Erythroblast (primary cell): ENCODE measurements around the gene MEGF11.
A peak's percentile ranks its signal among the peaks of the same experiment; 100 is the strongest.
"Not testable (repeated sequence)": the region's sequence is repeated elsewhere in the genome, so short reads cannot be mapped to it uniquely, and the experiment has no call there.

Experiments used
- DNase-seq, 2 experiments: peaks; one replicate each; lab custom pipeline; 2025; lab: John Stamatoyannopoulos, UW
- GATA1 ChIP-seq: IDR thresholded peaks from 2 replicates; pipeline ENCODE4 v1.6.1; 2011; ENCODE audit warnings: low read depth, mild to moderate bottlenecking, control low read depth, low read length, moderate library complexity
- POLR2A ChIP-seq: IDR thresholded peaks from 2 replicates; pipeline ENCODE4 v1.6.1; 2011; ENCODE audit warnings: mild to moderate bottlenecking, low read length

MEGF11 gene

DNA sequence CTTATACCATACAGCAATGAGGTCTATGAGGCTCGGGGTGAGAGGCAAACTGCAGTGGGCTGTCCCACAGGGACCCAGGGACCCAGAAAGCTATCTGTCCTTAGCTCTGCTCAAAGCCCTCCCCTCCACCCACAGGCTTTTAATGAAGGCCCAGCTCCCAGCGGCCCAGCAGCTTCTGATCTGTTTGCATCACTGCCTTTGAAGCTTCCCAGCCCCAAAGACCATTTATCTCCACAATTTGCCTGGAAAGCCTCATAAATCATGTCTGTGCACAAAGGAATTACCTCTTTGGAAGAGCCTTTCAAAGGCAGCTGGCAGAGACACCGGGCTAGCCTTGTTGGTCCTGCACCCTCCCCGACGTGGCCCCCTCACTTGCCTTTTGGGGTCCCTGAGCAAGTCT lies 260.3 kb downstream of the MEGF11 start:
- DNase-seq, result no peak
- no peak for TF ChIP-seq GATA1
- no peak for TF ChIP-seq POLR2A

DNA sequence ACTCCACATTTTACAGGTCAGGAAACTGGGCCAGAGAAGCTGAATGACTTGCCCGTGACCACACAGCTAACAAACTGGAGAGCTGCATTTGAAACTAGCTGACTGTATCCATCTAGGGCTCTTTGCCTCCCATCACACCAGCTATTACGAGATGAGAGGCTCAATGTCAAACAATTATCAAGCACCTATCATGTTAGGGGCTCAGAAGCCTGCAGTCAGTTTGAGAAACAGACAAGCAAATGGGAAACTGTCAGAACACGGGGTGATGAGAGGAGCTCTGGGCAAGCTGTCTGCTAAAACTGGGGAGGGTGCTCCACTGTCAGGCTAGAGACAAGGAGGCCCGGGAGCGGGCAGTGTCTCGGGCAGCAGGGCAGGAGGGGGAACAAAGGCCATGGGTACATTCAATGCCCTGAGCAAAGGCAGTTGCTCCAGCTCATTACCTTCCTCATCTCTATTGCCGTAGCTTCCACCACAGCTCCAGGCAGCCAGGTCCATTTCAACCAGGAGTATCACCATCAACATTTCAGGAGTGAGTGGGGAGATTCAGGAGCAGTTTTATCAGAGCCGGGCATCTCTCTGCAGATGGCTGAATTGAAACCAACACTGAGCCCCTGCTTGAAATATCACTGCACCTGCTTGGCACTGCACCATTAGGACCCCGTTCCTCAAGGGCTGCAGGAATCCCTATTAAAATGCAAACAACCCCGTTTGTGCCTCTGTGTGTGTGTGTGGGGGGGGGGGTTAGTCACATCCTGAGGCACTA lies 261.6 kb downstream of the MEGF11 start:
- TF ChIP-seq GATA1, result no peak
- no peak for TF ChIP-seq POLR2A

DNA sequence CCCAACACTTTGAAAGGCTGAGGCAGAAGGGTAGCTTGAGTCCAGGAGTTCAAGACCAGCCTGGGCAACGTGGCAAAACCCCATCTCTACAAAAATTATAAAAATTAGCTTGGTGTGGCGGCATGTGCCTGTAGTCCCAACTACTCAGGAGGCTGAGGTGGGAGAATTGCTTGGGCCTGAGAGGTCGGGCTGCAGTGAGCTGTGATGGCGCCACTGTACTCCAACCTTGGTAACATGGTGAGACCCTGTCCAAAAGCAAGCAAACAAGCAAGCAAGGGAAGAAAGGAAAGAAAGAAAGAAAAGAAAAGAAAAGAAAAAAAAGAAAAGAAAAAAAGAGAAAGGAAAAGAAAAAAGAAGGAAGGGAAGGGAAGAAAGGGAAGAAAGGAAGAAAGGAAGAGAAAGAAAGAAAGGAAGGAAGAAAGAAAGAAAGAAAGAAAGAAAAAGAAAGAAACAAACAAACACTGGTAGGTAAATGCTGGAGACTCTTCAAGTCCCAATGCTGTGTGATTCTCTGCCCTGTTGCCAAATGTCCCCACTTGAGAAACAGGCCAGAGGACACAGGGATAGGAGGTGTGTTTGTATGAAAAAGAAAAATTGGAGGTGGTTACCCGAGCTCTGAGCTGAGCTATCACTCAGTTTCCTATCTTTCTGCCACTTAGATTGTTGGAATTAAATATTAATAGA lies 263.1 kb downstream of the MEGF11 start:
- TF ChIP-seq GATA1 (no peak), POLR2A (no peak)
- DNase-seq, result no peak

More for the DNA sequence above, 261.6 kb downstream of the MEGF11 start:
- no peak for DNase-seq

DNA sequence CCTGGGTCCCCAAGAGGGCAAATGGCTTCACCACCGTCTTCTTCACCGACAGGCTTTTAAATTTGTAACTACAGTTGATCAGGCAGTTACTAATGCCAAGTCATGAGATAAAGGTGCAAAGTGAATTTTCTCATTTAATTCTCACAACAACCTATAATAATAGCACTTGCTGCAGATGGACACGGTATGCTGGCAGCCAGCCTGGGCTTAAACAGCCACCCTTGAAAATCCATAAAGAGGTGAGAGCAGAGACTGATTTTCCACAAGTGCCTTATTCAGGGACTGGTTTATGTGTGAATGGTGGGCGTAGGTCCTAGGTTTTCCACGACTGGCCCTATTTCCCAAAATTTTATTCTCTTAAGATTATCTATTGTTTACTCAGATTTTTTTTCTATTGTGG lies 266.4 kb downstream of the MEGF11 start:
- TF ChIP-seq POLR2A, result no peak
- no peak for TF ChIP-seq GATA1
- no peak for DNase-seq

DNA sequence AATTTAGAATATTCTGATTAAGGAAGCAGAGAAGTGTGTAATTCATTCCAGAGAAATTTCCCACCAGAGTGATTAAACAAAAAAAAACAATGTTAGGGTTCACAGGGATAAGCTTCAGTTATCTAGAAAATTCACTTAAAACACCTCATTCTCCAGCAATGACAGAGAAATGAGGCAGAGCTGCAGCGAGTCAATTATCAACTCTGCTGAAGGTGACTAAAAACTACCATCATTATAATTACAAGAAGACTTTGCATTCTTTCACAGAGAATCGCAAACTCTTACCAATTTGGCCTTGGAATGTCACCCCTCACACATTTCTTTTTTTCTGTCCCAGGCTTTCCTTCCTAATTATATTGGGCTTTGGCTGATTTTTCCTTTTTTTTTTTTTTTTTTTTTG lies 267.1 kb downstream of the MEGF11 start:
- TF ChIP-seq GATA1, result no peak
- no peak for TF ChIP-seq POLR2A
- no peak for DNase-seq

DNA sequence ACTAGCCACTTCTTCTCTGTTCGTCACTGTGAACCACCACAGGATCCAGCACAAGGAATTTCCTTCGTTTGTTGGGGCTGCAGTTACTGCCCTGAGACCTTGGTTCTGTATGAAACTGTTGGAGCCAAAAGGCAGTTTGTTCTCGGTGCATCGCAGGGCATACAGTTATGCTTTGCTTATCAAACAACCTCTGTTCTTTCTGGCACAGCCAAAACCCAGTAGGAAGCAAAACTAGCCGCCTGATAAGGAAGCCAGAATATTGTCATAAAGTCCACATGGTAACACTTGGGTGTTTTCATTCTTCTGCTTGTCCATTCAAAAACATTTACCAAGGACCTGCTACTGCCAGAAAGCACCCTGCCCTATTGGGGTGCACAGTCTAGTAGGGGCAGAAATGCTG lies 268.2 kb downstream of the MEGF11 start:
- DNase-seq, result no peak
- TF ChIP-seq POLR2A, result no peak
- no peak for TF ChIP-seq GATA1

DNA sequence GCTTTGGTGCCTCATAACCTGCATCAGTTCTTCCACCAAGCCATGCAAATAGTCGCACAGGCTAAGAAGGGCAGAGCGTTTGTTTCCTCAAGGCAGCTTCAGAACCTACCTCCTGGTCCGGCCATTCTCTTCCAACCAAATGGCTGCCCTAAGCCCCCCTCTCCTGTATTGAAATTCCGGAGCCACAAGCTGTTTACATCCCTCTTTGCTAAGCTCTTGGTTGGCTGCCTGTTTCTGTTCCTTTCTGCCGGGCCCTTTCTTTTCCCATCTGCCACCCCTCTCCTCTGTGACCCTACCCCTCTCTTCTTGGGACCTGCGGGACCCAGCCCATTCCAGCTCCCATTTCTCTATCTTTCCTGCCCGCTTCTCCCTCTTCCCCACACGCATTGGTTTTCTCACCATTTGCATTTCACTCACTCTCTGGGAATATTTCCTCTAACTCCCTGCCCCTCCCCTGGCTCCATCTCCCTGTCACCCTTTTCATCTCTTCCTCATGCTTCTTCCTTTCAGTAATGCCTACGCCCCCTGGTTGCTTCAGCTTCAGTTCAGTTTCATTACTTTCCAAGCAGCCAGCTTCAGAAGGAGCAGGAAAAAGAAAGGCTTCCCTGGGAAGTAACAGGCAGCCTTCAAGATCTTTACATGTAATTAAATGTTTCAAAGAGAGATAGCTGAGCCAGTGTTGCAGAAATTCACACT lies 270.8 kb downstream of the MEGF11 start:
- DNase-seq, result no peak
- TF ChIP-seq POLR2A (no peak), GATA1 (no peak)

DNA sequence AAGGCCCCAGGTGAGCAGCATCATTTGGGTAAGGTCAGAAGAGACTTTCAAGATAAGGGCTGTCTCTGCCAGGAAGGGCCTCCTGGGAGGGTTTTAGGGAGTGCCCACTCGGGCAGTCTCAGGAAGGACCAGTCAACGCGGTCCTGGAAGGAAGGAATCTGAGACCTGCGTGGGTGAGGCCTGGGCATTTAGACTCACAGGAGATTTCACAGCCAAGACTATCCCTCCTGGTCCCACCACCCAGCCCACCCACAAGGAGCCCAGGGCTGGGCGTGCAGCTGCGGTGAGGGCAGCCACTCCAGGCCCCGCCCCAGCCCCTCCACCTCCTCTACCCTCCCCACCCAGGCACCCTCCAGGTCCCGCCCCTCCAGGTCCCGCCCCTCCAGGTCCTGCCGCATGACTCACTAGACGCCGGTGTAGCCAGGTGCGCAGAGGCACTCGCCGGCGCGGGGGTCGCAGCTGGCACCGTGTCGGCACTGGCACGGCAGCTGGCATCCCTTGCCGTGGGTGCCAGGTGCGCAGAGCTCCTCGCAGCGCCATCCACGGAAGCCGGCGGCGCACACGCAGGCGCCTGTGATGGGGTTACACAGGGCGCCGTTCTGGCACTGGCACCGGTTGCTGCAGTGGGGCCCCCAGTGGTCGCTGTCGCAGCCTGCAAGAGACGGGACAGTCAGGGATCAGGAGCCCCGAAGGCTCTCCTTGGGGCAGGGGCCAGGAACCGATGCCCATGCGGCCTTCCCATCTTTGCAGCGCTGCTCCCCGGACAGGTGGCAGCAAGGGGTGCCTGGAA lies 271.5 kb downstream of the MEGF11 start:
- no peak for TF ChIP-seq POLR2A
- TF ChIP-seq GATA1, result no peak
- DNase-seq, result peak; percentile 19 to 32

DNA sequence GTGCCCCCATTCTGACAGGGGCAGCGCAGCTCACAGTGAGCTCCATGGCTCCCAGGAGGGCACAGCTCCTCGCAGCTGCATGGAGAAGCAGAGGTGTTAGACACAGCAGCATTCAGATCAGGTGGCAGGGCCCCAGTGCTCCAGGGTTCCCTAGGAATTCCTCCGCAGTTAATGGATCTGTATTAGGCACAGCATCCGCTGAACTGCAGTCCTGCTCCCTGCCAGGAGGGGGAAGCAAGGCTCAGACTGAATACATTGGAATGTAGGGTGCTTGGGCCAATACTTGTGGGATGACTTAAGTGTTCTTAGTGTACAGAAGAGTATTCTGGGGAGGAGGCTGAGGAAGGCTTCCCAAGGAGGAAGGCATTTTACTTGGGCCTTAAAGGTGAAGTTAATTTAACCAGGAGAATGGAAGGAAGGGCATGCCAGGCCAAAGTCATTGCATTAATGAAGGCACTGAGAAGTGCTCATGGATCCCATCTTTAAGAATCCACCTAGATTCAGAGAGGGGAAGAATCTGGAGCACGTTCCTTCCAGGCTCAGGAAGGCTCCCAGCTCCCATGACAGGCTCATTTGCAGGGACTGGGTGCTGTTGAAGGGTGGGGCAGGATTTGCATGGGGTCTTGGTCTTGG lies 272.6 kb downstream of the MEGF11 start:
- TF ChIP-seq POLR2A, result no peak
- TF ChIP-seq GATA1, result no peak

DNA sequence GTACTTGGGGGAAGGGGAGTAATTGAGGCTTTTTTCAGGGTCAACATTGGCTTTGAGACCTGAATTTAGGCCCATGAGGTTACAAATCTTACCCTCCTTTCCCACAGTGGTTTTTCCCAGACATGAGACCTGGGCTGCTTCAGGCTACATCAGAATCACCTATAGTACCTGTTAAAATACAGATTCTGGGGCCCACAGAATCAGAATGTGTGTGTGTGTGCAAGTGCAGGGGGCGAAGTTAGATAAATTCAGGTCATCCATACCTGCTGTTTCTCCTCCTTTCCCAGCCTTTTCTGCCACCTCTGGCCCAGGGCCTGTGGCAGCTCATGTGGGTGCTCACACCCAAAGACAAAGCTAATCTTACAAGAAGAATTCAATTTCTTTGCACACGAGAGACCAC lies 273.7 kb downstream of the MEGF11 start:
- no peak for DNase-seq
- no peak for TF ChIP-seq POLR2A
- no peak for TF ChIP-seq GATA1

More for the DNA sequence above, 272.6 kb downstream of the MEGF11 start:
- DNase-seq, result peak; percentile 30 to 60

DNA sequence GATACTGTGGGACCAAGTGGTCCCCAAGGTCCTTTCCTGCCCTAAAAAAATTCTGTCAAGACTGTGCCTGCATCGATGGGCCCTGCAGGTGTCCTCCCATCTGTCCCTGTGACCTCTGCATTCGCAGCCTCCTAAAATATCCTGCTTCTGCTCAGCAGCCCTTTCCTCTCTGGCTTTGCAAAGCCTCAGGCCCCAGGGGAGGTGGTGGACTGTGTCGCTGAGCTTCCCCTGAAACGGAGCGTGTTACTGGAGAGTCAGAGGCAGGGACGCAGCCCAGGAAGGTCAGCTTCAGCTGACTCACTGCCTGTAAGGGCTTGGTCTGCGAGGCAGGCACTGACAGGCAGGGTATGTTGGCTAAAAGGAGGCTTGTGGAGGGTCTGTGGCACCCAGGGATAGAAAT lies 274.2 kb downstream of the MEGF11 start:
- no peak for DNase-seq
- TF ChIP-seq POLR2A, result no peak
- TF ChIP-seq GATA1, result no peak

DNA sequence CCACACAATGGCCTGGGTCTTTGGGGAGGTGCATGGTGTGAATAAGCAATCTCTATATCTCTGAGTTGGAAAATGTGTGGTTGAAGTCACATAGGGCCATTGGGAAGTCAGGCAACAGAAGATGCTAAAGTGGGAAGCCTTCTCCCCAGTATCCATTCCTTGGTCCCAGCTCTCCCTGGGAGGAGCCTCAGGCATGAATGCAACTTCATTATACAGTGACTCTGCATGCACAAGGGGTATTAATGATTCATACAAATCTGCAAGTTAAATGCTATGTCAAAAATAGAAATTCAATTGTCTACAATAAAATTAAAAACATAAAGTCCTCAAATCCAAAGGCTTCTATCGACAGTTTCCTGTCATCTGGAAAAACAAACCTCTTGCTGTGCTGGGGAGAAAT lies 275.4 kb downstream of the MEGF11 start:
- TF ChIP-seq GATA1 (no peak), POLR2A (no peak)
- DNase-seq, result no peak

DNA sequence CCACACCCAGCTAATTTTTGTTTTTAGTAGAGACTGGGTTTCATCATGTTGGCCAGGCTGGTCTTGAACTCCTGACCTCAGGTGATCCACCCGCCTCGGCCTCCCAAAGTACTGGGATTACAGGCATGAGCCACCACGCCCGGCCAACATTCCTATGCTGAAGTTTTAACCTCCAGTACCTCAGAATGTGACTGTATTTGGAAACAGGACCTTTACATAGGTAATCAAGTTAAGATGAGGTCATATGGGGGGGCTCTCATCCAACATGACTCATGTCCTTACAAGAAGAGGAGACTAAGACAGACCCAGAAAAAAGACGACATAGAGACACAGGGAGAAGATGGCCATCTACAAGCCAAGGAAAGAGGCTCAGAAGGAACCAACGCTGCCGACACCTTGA lies 277.4 kb downstream of the MEGF11 start:
- DNase-seq, result not testable (repeated sequence)

DNA sequence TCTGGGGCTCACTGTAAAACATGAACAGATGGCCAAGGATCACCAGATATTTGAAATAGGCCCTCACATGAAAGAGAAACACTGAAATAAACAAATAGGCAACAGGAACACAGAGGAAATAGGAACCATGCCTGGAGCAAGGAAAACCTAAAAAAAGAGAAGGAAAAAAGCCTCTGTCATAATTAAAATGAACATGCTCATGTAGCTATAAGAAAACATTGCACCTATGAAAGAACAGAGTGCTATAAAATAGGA lies 281.9 kb downstream of the MEGF11 start:
- TF ChIP-seq POLR2A (no peak), GATA1 (no peak)
- DNase-seq, result no peak
